NCI-H2196 (cell line): ENCODE measurements around the gene KCNJ10.
"Not testable (repeated sequence)": the region's sequence is repeated elsewhere in the genome, so short reads cannot be mapped to it uniquely, and the experiment has no call there.

Source experiments
- DNase-seq: peaks from one replicate; lab custom pipeline; 2025; ENCODE audit not compliant: unreplicated experiment; lab: John Stamatoyannopoulos, UW

KCNJ10 gene

GRCh38 chr1:160069460-160070231 lies at the start of gene KCNJ10:
Gene KCNJ10 (minus strand): TSS chr1:160070160. CDS start chr1:160042532, 27,628 bp downstream.
- DNase-seq, result no peak

GRCh38 chr1:160118928-160119327 lies 49.0 kb upstream of the KCNJ10 start:
- DNase-seq, result no peak

- no peak for DNase-seq
Measured at GRCh38 chr1:160117709-160118183, 47.8 kb upstream of the KCNJ10 start.

GRCh38 chr1:160117300-160117699 lies 47.3 kb upstream of the KCNJ10 start:
- DNase-seq, result no peak

- DNase-seq, result no peak
Measured at GRCh38 chr1:160116283-160117147, 46.6 kb upstream of the KCNJ10 start.

GRCh38 chr1:160115545-160116282 lies 45.8 kb upstream of the KCNJ10 start, which contains the start of gene ATP1A2:
Gene ATP1A2 (plus strand): TSS chr1:160115759. CDS start chr1:160115862, 103 bp downstream.
- DNase-seq, result no peak

GRCh38 chr1:160114085-160114484 lies 44.1 kb upstream of the KCNJ10 start:
- no peak for DNase-seq

GRCh38 chr1:160113407-160113806 lies 43.4 kb upstream of the KCNJ10 start:
- DNase-seq, result no peak

- DNase-seq, result no peak
Measured at GRCh38 chr1:160112357-160112756, 42.4 kb upstream of the KCNJ10 start.

GRCh38 chr1:160111462-160111861 lies 41.5 kb upstream of the KCNJ10 start:
- not testable (repeated sequence) for DNase-seq

- no peak for DNase-seq
Measured at GRCh38 chr1:160109686-160110085, 39.7 kb upstream of the KCNJ10 start.

- DNase-seq, result no peak
Measured at GRCh38 chr1:160108888-160109662, 39.1 kb upstream of the KCNJ10 start.

- DNase-seq, result no peak
Measured at GRCh38 chr1:160107512-160107911, 37.6 kb upstream of the KCNJ10 start.

- DNase-seq, result no peak
Measured at GRCh38 chr1:160105155-160105554, 35.2 kb upstream of the KCNJ10 start.

- no peak for DNase-seq
Measured at GRCh38 chr1:160104486-160104885, 34.5 kb upstream of the KCNJ10 start.

GRCh38 chr1:160103658-160104408 lies 33.9 kb upstream of the KCNJ10 start:
- DNase-seq, result no peak

- DNase-seq, result no peak
Measured at GRCh38 chr1:160101717-160102522, 32.0 kb upstream of the KCNJ10 start.

- peak; percentile 81 for DNase-seq
Measured at GRCh38 chr1:160101037-160101716, 31.2 kb upstream of the KCNJ10 start.
